HG03103 (cell line): ENCODE measurements around the gene BNIP5.
"Not testable (repeated sequence)": the region's sequence is repeated elsewhere in the genome, so short reads cannot be mapped to it uniquely, and the experiment has no call there.

Experiments
- ATAC-seq: cut with Tn5 transposase; IDR thresholded peaks from one replicate; pipeline ENCODE4 v1.9.1; 2021; ENCODE audit warnings: low read depth; ENCODE audit not compliant: unreplicated experiment

Gene BNIP5

DNA sequence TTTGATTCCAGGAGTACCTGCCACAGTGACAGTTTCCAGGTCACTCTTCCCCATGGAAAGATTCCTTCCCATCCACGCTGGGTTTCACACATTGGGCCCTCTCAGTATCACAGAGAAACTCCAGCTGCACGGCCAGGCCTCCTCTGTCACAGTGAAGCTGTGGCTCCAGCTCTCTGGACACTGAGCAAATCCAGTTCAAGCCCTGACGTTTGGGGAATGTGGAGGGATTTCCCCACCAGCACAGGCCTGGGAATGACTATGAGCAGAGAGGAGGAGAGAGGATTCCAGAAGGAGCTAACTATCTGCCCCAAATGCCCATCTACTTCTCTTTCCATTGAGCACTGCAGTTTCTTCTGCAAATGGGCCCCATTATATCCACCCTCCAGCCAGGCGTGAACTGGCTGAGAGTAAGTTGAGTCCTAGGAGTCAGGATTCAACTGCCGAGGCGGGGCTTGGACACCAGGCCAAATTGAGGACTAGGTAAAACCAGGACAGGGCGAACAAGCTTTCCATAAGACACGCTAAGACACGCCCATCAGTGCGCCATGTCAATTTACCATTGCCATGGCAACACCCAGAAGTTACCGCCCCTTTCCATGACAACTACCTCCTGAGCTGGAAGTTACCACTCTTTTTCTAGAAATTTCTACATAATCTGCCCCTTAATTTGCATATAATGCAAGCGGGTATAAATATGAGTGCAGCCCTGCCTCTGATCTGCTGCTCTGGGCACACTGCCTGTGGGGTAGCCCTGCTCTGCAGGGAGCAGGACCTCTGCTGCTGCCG lies 9.2 kb upstream of the BNIP5 start:
- ATAC-seq, result no peak

DNA sequence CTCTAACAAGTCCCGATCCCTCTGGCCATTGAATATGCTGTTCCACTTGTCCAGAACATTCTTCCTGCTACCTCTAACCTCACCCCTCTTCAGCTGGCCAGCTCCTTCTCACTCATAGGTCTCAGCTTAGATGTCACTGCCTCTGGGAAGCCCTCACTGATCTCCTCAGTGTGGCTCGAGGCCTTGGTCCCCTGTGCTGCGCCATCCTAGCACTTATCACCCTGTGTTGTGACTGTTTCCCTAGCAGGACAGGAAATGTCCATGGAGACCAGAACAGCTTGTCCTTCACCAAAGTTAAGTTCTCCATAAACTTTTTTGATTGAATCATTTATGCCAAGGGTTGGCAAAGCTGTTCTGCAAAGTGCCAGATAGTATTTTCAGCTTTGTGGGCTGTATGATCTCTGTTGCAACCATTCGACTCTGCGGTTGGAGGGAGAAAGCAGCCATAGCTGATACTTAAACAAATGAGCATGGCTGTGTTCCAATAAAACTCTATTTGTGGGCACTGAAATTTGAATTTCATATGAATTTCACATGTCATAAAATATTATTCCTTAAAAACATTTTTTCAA lies 6.5 kb upstream of the BNIP5 start:
- ATAC-seq, result no peak

DNA sequence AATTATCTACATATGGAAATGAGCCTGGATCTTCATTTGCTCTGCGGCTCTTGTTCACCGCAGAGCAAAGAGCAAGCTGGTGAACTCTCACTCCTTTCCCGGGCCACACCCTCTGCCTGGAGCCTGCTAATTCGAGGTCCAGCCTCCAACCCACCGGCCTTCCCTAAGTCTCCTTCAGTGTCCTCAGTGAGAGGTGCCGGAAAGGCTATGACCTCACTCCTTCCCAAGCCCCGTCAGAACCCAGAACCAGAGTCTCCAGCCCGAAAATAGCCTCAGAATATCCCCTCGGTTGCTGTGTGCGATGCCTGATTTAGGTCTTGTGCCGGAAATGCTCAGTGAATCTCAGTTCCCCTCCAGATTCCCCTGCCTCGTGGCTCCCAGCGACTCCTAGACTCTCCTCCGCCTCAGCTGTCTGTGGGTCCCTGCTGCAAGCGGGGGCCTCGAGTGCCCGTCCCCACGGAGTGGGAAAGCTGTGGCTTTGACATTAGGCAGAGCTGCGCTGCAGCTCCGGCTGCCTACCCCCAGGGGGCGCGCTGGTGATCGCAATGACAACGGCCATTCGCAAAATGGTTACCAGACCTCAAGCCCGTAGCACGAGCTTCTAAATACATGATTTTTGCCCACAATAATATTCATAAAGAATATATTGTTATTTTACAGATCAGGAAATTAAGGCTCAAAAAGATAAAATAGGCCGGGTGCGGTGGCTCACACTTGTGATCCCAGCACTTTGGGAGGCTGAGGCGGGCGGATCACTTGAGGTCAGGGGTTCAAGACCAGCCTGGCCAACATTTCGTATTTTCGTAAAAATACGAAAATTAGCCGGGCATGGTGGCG lies 4.1 kb upstream of the BNIP5 start:
- ATAC-seq, result no peak

DNA sequence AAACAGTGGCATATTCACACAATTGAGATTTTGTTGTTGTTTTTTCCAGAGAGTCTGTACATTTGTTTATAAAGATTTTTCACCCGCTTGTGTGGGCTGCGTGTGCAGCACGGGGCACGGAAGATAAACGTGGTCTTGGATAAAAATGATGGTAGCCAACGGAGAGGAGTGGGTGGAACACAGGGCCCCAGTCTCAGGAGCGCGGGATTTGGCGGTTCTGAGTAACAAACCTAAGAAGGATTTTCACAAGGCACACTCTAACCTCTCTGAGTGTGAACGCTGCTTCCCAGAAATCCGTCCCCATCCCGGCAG lies 3.6 kb upstream of the BNIP5 start:
- no peak for ATAC-seq

DNA sequence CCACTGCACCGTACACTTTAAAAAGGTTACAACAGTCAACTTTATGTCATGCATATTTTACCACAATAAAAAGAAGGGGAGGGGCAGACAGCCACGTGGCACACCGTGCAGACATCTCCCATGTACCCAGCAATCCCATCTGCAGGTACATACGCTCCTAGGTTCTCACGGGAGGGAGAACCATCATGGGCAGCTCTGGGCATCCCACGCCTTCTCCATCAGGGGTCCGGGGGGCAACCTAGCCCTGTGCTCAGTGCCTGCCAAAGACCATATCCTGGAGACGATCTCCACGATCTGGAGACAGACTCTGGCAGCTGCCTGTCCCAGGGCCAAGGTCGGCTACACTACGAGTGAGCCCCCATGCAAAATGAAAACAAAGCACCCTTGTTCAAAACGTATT lies 2.5 kb upstream of the BNIP5 start:
- no peak for ATAC-seq

DNA sequence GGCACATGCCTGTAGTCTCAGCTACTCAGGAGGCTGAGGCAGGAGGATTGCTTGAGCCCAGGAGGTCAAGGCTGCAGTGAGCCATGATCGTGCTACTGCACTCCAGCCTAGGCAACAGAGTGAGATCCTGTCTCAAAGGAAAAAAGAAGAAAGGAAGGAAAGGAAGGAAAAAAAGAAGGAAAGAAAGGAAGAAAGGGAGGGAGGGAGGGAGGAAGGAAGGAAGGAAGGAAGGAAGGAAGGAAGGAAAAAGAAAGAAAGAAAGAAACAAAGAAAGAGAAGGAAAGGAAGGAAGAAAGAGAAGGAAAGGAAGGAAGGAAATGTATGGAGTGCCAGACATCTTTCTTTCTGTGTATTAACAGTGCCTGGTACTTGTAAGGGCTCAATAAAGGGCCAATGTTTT lies 1.5 kb upstream of the BNIP5 start:
- ATAC-seq, result not testable (repeated sequence)

DNA sequence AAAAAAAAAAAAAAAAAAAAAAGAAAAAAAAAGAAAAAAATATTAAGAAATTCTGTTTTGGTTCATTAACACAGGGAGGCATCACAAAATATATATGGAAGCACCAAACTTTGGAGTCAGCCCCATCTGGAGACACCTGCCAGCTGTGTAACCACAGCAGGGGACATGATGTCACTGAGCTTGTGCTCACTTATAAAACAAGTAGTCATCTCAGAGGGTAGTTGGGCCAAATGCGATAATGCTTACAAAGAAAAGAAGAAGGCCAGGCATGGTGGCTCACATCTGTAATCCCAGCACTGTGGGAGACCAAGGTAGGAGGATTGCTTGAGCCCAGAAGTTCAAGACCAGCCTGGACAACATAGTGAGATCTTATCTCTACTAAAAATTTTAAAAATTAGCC lies 1.1 kb upstream of the BNIP5 start:
- no peak for ATAC-seq

DNA sequence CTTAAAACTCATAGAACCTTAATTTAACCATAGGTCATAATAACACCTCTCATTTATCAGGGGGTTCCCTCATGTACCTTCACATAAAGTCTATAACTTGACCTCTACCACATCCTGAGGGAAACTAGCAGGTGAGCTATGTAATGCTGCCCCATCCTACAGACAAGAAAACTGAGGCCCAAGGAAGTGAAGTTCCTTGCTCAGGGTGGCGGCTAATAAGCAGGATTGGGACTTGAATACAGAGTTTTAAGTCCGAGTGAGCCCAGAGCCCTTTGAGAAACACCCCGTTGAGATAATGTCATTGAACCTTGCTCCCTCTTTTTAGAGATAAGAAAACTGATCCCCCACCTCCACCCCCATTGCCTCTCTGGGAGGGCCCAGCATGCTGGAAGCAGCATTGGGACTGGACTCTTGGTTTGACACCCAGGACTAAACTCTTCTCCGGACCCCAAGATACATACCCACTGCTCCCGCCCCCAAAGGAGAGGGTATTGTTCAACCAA lies 429 bp downstream of the BNIP5 start:
- ATAC-seq, result no peak

DNA sequence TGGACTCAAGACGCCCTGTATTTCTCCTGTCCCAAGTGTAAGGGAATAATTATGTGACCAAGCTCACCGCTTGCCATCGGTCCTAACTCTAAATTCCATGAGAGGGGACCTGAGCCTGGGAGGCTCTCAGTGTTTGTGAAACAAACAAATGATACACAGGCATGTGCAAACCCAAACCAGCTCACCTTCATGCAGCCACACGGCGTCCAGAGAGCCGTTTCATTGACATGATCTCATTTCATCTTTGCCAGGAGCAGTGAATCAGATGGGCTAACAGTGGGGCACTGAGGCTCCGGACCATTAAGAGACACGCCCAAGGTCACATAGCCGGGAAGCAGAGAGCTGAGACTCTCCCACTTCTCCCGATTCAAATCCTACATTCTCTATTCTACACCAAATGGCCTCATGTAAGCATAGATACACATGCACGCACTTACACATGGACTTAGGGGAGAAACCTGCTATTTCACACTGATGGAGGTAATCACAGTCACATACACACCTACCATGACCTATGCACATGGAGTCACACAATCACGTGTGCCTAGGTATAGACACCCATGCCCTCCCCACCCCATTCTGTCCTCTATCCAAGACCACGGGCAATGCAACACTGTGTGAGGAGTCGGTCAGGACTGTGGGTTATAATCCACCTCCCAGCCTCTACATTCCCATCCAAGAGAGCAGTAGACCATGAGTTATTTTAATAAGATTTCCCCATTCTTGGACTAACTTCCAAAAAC lies 1.1 kb downstream of the BNIP5 start:
- ATAC-seq, result no peak

DNA sequence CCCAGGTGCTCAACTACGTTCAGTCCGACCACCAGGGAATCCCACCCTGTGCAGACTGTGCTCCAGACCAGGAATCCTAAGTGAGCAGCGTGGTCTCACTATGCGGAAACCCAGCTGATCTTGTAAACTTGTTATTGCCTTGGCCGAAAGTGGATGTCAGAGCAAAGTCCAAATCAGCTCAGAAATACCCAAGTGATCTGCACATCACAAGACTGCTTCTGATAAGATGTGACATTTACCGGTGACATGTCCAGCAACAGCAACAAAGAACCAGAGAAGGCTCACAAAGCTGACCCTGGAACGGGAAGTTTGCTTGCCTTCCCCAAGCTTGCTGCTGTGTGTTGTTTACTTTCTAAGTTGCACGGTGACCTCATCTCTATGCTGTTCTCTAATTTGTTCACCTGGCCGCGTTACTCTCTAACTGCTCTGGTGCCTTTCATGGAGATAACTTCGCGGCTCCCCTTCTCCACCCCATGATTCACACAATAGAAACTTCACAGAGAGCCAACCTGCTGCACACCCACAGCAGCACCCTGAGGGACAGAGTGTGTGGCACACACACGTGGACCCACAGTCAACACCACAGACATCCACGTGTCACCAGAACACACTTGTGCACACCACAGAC lies 1.7 kb downstream of the BNIP5 start:
- no peak for ATAC-seq

DNA sequence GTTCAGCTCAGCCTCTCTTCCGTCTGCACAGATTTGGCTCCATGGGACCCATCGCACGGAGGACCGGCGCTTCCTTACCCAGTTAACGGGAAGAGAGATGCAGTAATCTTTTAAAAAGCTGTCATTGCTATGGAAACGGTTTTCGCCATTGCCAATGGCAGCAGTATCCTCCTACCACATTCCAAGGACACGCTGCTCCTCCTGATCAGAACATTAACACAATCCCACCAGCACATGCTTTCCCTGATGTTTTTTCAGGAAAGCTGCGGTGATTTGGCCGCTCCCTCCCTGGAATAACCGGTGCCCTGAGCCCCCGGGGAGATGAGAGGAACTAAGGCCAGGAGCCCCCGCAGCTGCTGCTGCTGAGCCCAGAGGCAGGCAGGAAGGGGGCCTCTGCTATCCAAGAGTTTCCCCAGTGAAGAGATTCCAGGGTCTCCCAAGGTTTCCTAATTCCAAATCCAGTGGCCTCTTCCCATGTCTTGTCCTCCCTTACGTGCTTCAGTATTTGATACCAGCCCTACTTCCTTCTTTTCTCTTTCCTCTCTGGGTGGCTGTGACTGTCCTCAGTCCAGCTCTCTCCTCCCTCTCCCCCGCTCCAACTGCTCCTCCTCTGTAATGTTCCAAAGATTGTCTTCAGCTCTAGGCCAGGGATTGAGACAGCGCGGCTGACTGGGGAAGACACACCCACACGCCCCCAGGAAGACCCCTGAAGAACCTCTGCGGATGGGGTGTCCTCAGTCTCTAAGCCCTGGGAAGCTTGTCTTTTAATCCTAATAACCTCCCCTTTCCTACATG lies 2.6 kb downstream of the BNIP5 start:
- ATAC-seq, result no peak

DNA sequence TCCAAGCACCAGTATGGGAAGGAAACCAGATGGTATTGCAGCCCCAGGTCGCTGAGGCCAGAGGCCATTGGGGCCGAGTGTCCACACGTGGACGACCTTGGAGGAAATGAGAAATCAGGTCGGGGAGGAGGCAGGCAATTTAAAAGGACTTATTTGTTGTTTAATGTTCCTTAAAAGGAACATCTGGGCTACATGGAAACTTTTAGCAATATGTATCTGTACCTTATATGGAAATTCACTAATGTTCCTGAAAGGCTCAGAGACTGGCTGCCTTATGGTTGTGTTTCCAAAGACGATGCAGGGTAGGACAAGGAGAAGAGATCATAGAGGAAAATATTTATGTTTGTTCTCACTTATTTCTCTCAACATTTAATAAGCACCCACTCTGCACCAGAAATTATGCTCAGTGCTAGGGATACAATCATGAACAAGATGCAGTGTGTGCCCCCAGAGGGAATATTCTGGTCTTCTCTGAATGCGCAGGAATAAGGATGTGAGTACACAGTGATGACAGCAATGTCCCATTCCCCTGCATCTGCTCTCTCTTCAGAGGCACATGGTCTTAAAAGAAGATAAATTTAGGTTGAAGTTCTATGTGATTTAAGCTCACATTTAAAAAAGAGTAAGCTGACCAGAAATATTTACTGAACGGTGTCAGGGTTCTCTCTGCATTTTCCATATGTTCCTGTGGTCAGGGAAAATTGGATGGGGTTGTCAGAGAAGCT lies 3.4 kb downstream of the BNIP5 start:
- no peak for ATAC-seq

DNA sequence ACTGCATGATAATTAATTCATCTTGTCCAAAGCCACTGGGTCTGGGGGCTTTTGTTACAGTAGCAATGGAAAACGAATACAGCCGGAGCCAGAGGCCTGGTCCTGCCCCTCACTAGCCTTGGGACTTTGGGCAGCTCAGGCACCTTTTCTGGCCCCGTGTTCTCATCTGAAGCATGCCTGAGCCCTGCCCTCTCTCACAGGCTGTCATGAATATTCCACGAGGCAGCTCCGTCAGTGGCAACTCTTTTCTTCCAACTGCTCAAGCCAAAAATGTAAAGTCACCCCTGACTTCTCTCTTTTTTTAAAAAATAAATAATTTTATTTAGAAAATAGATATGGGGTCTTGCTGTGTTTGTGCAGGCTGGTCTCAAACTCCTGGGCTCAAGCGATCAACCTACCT lies 5.3 kb downstream of the BNIP5 start:
- no peak for ATAC-seq

DNA sequence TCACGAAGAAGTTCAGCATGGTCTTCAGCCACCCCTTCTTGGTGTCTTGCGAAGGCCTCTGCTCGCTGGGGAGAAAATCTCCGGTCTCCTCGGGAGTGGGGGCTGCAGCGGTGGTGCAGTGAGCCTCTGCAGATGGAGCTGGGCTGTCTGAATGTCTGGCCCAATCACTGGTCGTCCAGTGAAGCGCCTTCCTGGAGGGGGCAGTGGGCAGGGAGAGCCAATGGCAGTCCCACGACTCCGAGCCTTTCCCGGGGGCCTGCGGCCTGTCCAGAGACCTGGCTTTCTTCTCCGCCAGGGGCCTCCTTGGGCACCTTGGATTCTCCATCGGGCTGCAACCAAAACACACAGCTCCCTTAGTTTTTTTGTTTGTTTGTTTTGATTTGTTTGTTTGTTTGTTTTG lies 6.3 kb downstream of the BNIP5 start:
- no peak for ATAC-seq

DNA sequence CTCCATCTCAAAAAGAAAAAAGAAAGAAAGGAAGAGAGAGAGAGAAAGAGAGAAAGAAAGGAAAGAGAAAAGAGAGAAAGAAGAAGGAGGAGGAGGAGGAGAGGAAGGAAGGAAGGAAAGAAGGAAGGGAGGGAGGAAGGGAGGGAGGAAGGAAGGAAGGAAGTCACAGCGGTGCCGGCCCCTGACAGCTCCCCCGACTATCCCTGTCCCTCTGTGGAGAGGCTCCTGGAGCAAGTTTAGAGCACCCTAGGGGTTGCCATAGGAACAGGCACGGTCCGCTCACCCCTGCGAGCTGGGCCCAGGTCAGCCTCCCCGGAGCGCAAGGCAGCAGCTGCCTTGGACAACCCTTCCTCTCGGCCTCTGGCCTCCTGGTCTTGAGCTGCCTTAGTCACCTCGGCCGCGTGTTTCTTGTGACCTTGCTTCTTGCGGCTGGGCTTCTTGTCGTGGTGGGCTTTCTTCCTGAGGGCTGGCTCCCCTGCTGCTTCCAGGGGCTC lies 6.8 kb downstream of the BNIP5 start:
- no peak for ATAC-seq

DNA sequence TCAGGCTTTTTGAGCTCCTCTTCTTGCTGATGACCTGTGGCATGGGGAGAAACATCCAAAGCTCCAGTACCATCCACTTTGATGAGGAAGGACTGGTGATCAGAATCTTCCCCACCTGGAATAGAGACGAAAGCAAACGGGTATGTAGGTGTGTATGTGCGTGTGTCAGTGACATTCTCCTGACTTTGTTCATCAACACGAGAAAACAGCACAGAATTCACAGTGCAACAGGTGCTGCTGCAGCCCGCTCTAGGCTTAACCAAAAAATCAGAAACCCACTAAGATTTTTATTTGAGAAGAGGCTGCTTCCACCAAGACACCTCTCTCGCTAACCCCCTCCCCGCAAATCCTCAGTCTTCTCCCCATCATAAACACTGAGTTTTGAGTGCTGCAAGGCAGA lies 8.1 kb downstream of the BNIP5 start:
- ATAC-seq, result no peak

DNA sequence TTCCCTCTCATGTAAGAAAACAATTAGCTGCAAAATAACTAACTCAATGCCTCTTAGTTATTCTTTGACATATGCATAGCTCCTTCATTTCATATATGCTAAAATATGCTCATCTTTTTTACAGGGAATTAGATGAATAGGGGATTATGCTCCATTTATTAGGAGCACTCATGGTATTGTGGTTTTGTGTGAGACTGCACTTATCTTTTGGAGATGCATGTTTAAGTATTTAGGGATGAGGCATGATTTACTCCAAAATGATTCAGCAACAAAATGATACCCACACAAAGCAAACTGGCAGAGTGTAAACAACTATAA lies 8.8 kb downstream of the BNIP5 start:
- no peak for ATAC-seq

DNA sequence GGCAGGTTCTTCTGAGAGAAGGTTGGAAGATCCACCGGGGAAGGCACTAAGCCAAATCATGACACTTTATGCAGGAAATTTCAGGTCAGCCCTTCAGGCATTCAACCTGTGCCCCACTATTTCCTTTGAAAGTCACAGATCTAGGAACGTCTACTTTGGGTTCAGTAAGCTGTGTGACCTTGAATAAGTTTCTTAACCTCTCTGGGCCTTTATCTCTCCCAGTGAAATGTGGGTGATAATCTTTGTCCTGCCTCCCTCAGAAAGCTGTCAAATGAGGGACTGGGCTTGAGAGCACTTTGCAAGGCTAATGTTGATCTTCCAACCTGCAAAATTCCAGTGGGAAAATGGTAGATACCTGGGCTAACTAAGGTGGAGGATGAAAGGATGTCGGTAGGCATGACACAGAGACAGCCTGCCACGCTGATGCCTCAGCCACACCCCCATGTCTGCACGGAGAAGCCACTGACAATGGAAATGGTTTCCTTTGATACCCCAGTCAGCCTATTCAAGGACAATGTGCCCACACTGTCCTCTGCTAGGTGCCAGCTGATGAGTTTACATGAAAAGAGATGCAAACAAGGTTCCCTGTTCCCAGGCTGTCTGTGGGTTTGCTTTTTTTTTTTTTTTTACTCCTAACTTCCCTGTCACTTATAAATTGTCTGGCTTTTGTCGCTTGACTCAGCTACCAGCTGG lies 9.3 kb downstream of the BNIP5 start:
- no peak for ATAC-seq
